HepG2 (cell line): ENCODE data around the gene HEXIM1. TPM values are rescaled to one million over a fixed set of nuclear protein-coding genes. Genes with fewer than 3 reads are reported as not detected.

Source experiments
- AKNA ChIP-seq: sonication (generic); formaldehyde crosslinking; IDR thresholded peaks from 2 replicates; pipeline ENCODE4 v1.4.0; 2020; ENCODE audit warnings: missing genetic modification reagents, borderline replicate concordance
- BHLHE40 ChIP-seq: IDR thresholded peaks from 2 replicates; pipeline ENCODE4 v1.6.1; 2011; ENCODE audit warnings: low read length, improper control_type of control experiment
- FLYWCH1 ChIP-seq: sonication (generic); formaldehyde crosslinking; IDR thresholded peaks from 2 replicates; pipeline ENCODE4 v1.8.1; 2023; ENCODE audit warnings: mild to moderate bottlenecking, missing genetic modification reagents
- FOSL2 ChIP-seq: sonication (generic); formaldehyde crosslinking; IDR thresholded peaks from 2 replicates; pipeline ENCODE4 v1.4.0; 2020; ENCODE audit warnings: missing genetic modification reagents
- FOXC1 ChIP-seq: sonication (generic); formaldehyde crosslinking; IDR thresholded peaks from 2 replicates; pipeline ENCODE4 v1.8.0; 2022; ENCODE audit warnings: mild to moderate bottlenecking, missing genetic modification reagents, borderline replicate concordance
- FOXO1 ChIP-seq: sonication (generic); formaldehyde crosslinking; IDR thresholded peaks from 2 replicates; pipeline ENCODE4 v1.4.0; 2020; ENCODE audit warnings: missing genetic modification reagents
- LCORL ChIP-seq, 2 experiments: fragments of 450-650 bp in 1 of 2; sonication (generic) in 1 of 2; formaldehyde crosslinking in 1 of 2; IDR thresholded peaks; 2 replicates each; pipeline versions ENCODE4 v1.5.0 to v1.6.1; 2017 to 2020; ENCODE audit warnings: antibody characterized with exemption in 1 of 2, missing genetic modification reagents in 1 of 2
- MXD1 ChIP-seq: sonication (generic); formaldehyde crosslinking; IDR thresholded peaks from 2 replicates; pipeline ENCODE4 v1.4.0; 2020; ENCODE audit warnings: mild to moderate bottlenecking, missing genetic modification reagents
- NFKB2 ChIP-seq: sonication (generic); formaldehyde crosslinking; IDR thresholded peaks from 2 replicates; pipeline ENCODE4 v1.4.0; 2020; ENCODE audit warnings: missing genetic modification reagents, borderline replicate concordance
- SMARCC2 ChIP-seq: fragments of 450-650 bp; IDR thresholded peaks from 2 replicates; pipeline ENCODE4 v1.6.1; 2017; ENCODE audit warnings: antibody characterized with exemption, mild to moderate bottlenecking
- ZNF24 ChIP-seq: fragments of 450-650 bp; IDR thresholded peaks from 2 replicates; pipeline ENCODE4 v1.6.1; 2017; ENCODE audit warnings: antibody characterized with exemption, mild to moderate bottlenecking
- ZNF280B ChIP-seq: sonication (generic); formaldehyde crosslinking; IDR thresholded peaks from 2 replicates; pipeline ENCODE4 v1.5.0; 2020; ENCODE audit warnings: missing genetic modification reagents, mild to moderate bottlenecking, borderline replicate concordance
- ZNF740 ChIP-seq: sonication (generic); formaldehyde crosslinking; IDR thresholded peaks from 2 replicates; pipeline ENCODE4 v1.4.0; 2020; ENCODE audit warnings: missing genetic modification reagents
- ZNF766 ChIP-seq: sonication (generic); formaldehyde crosslinking; IDR thresholded peaks from 2 replicates; pipeline ENCODE4 v1.5.0; 2020; ENCODE audit warnings: missing genetic modification reagents, borderline replicate concordance
- ZNF790 ChIP-seq: sonication (generic); formaldehyde crosslinking; IDR thresholded peaks from 2 replicates; pipeline ENCODE4 v1.8.0; 2022; ENCODE audit warnings: missing genetic modification reagents, mild to moderate bottlenecking, borderline replicate concordance
- ZUFSP ChIP-seq: sonication (generic); formaldehyde crosslinking; IDR thresholded peaks from 2 replicates; pipeline ENCODE4 v1.9.0; 2021; ENCODE audit warnings: missing genetic modification reagents, mild to moderate bottlenecking, borderline replicate concordance
- polyA plus RNA-seq, 8 experiments: library from polyadenylated mRNA; depleted of rRNA in 3 of 8; stranded (reverse) in 7 of 8; unstranded in 1 of 8; fragments of >200 nt; fragmentation: Illumina TruSeq in 4 of 8; extraction: Trizol in 4 of 8; gene quantifications; 2 replicates each; pipeline versions ENCODE4 v1.2.1 to v1.2.3, GENCODE V29; 2011 to 2016; ENCODE audit warnings: low read depth in 4 of 8, missing spikeins in 1 of 8, mixed read lengths in 1 of 8; ENCODE audit not compliant: insufficient read depth in 1 of 8
- total RNA-seq, 5 experiments: library from RNA; depleted of rRNA; stranded (reverse); fragments of >200 nt; fragmentation: Illumina TruSeq; extraction: Trizol; gene quantifications; 2 replicates each; pipeline ENCODE4 v1.2.3, GENCODE V29; 2016; ENCODE audit warnings: low read depth in 1 of 5

The HEXIM1 gene
- total and polyA plus RNA-seq, 2 of the 13 experiments (the other 11 are each of a cell fraction or from before 2014, with no cell fraction given): 10.5 to 16.6 TPM

- no peak for TF ChIP-seq ZUFSP (CRISPR knock-in tag)
- peak; percentile 98 for TF ChIP-seq ZNF790 (CRISPR knock-in tag)
- TF ChIP-seq FOSL2 (CRISPR knock-in tag): peak; percentile 74
- peak; percentile 47 for TF ChIP-seq MXD1 (CRISPR knock-in tag)
- no peak for TF ChIP-seq LCORL (IDR thresholded peaks at IDR 0.05)
- peak; percentile 92 for TF ChIP-seq LCORL (CRISPR knock-in tag; IDR thresholded peaks at IDR 0.05)
- peak; percentile 72; the same call in 1 of the 2 replicates for TF ChIP-seq FLYWCH1 (CRISPR knock-in tag)
- peak; percentile 92 for TF ChIP-seq NFKB2 (CRISPR knock-in tag)
- TF ChIP-seq ZNF766 (CRISPR knock-in tag): 0 out of 2 replicates have a peak, but pooled peaks have one; percentile 23
- no peak; the same call in 1 of the 2 replicates for TF ChIP-seq ZNF24
- TF ChIP-seq FOXC1 (CRISPR knock-in tag): peak; percentile 98
- TF ChIP-seq SMARCC2: peak; percentile 68; the same call in 1 of the 2 replicates
- TF ChIP-seq FOXO1 (CRISPR knock-in tag): peak; percentile 81
- TF ChIP-seq ZNF740 (CRISPR knock-in tag): peak; percentile 96
- peak; percentile 72; the same call in 1 of the 2 replicates for TF ChIP-seq AKNA
- TF ChIP-seq BHLHE40: peak; percentile 14; the same call in 1 of the 2 replicates
- peak; percentile 83 for TF ChIP-seq ZNF280B (CRISPR knock-in tag)
Measured at GRCh38 chr17:45135192-45135977, 12.9 kb upstream of the HEXIM1 start, which contains the start of gene ACBD4 (continued).
